Activated T-helper 2 cell treated with anti-CD3 and anti-CD28 coated beads, Interferon-gamma antibody, Interleukin-2, Interleukin-4, amounts not matched to agents 10 μg/mL and 5 μg/mL and 100 μg/mL, durations not matched to agents 14 hours and 24 hours and 36 hours (primary cell): Measurements from ENCODE around the gene SLC25A13. TPM values are rescaled to one million over a fixed set of nuclear protein-coding genes. Genes with fewer than 3 reads are reported as not detected.

Experiments used
- DNase-seq: peaks from one replicate; pipeline ENCODE4 v3.0.0; 2021; ENCODE audit warnings: low spot score
- H3K27ac Mint-ChIP-seq: one replicate; pipeline ENCODE4 v1.8.0; 2021; ENCODE audit warnings: mixed read lengths
- H3K27me3 Mint-ChIP-seq: one replicate; pipeline ENCODE4 v1.8.0; 2021; ENCODE audit warnings: low read depth, mixed read lengths
- H3K36me3 Mint-ChIP-seq: one replicate; pipeline ENCODE4 v1.8.0; 2021; ENCODE audit warnings: low read depth, mixed read lengths
- H3K4me1 Mint-ChIP-seq: one replicate; pipeline ENCODE4 v1.8.0; 2021; ENCODE audit warnings: low read depth, mixed read lengths
- H3K4me3 Mint-ChIP-seq: one replicate; pipeline ENCODE4 v1.8.0; 2021; ENCODE audit warnings: low read depth, mild to moderate bottlenecking, moderate library complexity, mixed read lengths
- H3K9me3 Mint-ChIP-seq: one replicate; pipeline ENCODE4 v1.8.0; 2021; ENCODE audit warnings: mixed read lengths
- intact Hi-C: fragments of 100-400 bp; cut with micrococcal nuclease; formaldehyde crosslinking; loops from one replicate; pipeline ENCODE4 v1.15.1; 2023
- total RNA-seq: library from RNA; stranded (reverse); gene quantifications from 2 replicates; pipeline ENCODE4 v1.2.3, GENCODE V29; 2022

Gene SLC25A13
- total RNA-seq, 1 donor from 2014 or later: 28.8 TPM

DNA sequence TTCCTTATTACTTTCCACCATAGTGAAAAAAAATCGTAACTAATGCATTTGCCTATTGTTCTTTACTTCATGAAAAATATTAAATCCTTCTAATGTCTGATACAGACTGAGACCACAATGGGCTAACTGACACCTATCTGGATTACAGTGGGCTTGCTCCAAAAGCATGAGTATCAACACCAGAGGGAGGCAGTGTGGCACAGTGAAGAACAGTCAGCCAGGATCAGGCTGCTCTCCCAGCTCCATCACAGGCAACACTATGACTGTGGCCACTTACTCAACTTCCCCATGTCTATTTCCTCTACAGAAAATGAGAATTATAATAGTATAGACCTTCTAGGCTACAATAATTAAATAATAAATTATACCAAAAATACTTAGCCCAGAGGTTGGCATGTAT, 97.2 kb downstream of the SLC25A13 start:
- no peaks in the 10 kb centered on the region for H3K27me3 Mint-ChIP-seq
- peaks cover 6% of the 10 kb centered on the region for H3K4me1 Mint-ChIP-seq
- no peak overlapping the region for H3K4me3 Mint-ChIP-seq
- H3K36me3 Mint-ChIP-seq: peaks cover 10% of the 10 kb centered on the region
- H3K27ac Mint-ChIP-seq: no peak overlapping the region
- no peak for DNase-seq
- peaks cover 4% of the 10 kb centered on the region for H3K9me3 Mint-ChIP-seq
- intact Hi-C loops: no loop called here

- no peaks in the 10 kb centered on the region for H3K27me3 Mint-ChIP-seq
- H3K36me3 Mint-ChIP-seq: peaks cover 4% of the 10 kb centered on the region
- no peak overlapping the region for H3K27ac Mint-ChIP-seq
- intact Hi-C loops: no loop called here
- DNase-seq: no peak
- H3K4me3 Mint-ChIP-seq: no peak overlapping the region
- no peaks in the 10 kb centered on the region for H3K9me3 Mint-ChIP-seq
- peaks cover 6% of the 10 kb centered on the region for H3K4me1 Mint-ChIP-seq
Observed at GRCh38 chr7:96224073-96224472, 97.8 kb downstream of the SLC25A13 start.

GRCh38 chr7:96221888-96222287, 100.0 kb downstream of the SLC25A13 start:
- intact Hi-C loops: no loop called here
- Mint-ChIP-seq H3K36me3 (no peaks in the 10 kb centered on the region), H3K9me3 (no peaks in the 10 kb centered on the region), H3K4me3 (no peak overlapping the region), H3K4me1 (peaks cover 6% of the 10 kb centered on the region), H3K27me3 (no peaks in the 10 kb centered on the region), H3K27ac (no peak overlapping the region)
- no peak for DNase-seq

DNA sequence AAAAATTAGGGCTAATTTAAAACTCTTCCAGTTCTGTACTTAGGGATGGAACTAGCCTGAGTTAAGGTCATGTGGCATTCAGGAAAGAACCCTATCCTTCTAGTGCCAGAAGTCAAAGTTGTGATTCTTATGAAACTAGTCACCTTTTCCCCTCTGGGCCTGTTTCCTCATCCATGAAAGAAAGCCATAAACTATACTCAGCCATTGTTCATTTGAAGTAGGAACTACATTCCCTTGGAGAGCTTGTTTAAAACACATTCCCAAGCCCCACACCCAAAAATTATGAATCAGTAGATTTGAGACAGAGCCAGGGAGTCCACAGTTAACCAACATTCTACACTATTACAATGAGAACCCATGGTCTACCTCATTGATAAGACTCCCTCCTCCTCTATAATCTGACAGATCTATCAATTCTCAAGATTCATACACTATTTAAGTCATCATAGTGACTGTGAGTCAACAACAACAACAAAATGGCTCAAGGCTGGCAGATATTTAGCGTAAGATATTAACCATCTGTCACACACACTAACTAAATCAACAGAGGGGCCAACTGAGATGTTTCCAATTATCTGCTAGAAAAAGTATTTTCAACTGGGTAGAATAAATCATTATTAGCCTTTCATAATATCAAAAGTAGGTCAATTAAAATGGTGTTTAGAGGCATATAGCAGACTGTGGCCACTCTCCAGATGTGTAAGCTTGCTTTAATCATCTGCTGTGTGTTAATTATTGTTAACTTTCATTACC, 102.3 kb downstream of the SLC25A13 start:
- Mint-ChIP-seq H3K36me3 (no peaks in the 10 kb centered on the region), H3K27ac (no peak overlapping the region), H3K4me3 (no peak overlapping the region), H3K27me3 (no peaks in the 10 kb centered on the region), H3K9me3 (peaks cover 6% of the 10 kb centered on the region), H3K4me1 (no peaks in the 10 kb centered on the region)
- intact Hi-C loops: no loop called here
- DNase-seq: no peak

DNA sequence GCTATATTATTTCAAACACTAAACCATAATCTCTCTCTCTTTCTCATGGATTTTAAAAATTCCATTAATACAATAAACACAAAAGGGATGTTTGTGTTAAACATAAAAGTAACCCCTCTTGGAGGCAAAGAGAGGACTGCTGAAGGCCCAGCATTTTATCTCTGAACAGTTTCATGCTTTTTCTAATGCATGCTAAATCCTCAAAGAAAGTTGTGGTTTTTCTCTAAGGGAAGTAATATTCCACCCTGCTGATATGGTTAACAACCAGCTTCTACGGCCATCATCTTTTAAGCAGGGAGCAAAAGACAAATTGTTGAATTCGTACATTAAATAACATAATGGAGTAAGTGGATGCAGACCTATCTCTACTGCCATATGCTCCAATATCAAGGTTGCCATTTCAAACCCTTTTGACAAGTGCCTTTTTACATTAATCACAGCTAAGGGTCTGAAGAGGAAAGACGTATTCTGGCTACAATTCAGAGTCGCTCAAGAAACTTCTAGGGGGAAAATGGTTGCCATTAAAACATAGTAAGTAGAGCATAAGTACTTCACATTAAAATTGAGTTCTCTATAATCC, 103.1 kb downstream of the SLC25A13 start:
- no peaks in the 10 kb centered on the region for H3K36me3 Mint-ChIP-seq
- H3K4me1 Mint-ChIP-seq: no peaks in the 10 kb centered on the region
- no peak overlapping the region for H3K27ac Mint-ChIP-seq
- H3K4me3 Mint-ChIP-seq: no peak overlapping the region
- DNase-seq: no peak
- intact Hi-C loops: no loop called here
- no peaks in the 10 kb centered on the region for H3K27me3 Mint-ChIP-seq
- peaks cover 6% of the 10 kb centered on the region for H3K9me3 Mint-ChIP-seq

- H3K9me3 Mint-ChIP-seq: peaks cover 6% of the 10 kb centered on the region
- DNase-seq: no peak
- intact Hi-C loops: no loop called here
- no peak overlapping the region for H3K4me3 Mint-ChIP-seq
- no peaks in the 10 kb centered on the region for H3K4me1 Mint-ChIP-seq
- H3K27ac Mint-ChIP-seq: no peak overlapping the region
- no peaks in the 10 kb centered on the region for H3K36me3 Mint-ChIP-seq
- no peaks in the 10 kb centered on the region for H3K27me3 Mint-ChIP-seq
Observed at GRCh38 chr7:96217147-96217546, 104.8 kb downstream of the SLC25A13 start.

GRCh38 chr7:96216373-96216772, 105.5 kb downstream of the SLC25A13 start:
- Mint-ChIP-seq H3K27ac (no peak overlapping the region), H3K36me3 (no peaks in the 10 kb centered on the region), H3K4me3 (no peak overlapping the region), H3K9me3 (peaks cover 6% of the 10 kb centered on the region), H3K4me1 (no peaks in the 10 kb centered on the region), H3K27me3 (no peaks in the 10 kb centered on the region)
- intact Hi-C loops: no loop called here
- DNase-seq: no peak

DNA sequence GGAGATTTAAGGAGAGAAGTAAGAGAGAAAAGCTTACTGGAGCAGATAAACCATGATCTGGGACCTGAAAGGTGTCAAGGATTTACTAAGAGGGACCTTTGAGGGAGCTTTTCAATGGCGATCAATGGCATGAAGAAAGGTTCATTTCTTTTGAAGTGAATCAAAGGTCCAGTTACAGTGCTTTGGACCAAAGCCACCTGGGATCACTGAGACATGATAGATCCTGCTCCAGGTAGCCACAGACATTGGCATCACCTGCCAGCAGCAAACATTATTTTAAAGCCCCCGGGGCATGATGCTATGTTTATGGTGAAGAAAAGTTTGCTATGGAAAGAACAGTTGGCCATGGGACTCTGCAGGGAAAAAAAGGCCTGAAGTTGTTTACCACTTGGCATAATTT, 109.4 kb downstream of the SLC25A13 start:
- intact Hi-C loops: no loop called here
- no peak overlapping the region for H3K27ac Mint-ChIP-seq
- H3K36me3 Mint-ChIP-seq: no peaks in the 10 kb centered on the region
- H3K4me1 Mint-ChIP-seq: no peaks in the 10 kb centered on the region
- no peak overlapping the region for H3K4me3 Mint-ChIP-seq
- no peaks in the 10 kb centered on the region for H3K27me3 Mint-ChIP-seq
- peaks cover 6% of the 10 kb centered on the region for H3K9me3 Mint-ChIP-seq
- no peak for DNase-seq

DNA sequence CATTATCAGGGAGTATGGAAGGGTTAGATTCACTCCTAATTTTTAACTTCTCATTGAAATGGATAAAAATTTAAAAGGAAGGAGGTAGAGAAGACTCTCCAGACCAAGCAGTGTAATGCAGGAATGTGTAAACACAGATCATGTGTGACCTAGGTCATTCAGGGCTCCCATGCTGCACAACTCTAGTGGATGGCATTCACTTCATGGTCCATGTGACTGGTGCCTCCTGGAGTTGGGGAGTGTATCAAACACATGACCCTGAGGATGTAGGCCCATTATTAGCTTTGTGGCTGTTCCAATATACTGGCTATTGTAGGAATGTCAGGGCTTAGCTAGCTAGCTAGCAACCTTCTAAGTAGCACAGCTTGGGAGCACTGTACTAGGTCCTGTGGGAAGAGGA, 109.9 kb downstream of the SLC25A13 start:
- DNase-seq: no peak
- Mint-ChIP-seq H3K9me3 (peaks cover 6% of the 10 kb centered on the region), H3K27ac (no peak overlapping the region), H3K4me3 (no peak overlapping the region), H3K36me3 (no peaks in the 10 kb centered on the region), H3K4me1 (no peaks in the 10 kb centered on the region), H3K27me3 (no peaks in the 10 kb centered on the region)
- intact Hi-C loops: no loop called here

DNA sequence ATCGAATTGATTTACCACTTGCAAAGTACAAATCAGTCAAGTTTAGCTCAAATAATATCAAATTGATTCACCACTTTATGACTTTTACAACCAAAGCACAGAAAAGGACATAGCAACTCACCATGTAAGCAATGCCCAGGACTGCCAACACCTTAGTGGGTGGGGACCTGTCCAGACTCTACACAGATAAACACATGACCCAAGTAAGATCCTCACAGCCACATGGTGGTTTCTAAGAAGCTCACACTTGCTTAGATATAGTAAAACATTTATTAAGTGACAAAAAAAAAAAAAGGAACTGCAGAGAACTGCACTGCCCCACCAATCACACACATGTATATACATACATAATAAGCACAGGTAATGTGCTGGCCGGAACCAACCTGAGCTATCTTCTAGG, 116.2 kb downstream of the SLC25A13 start:
- Mint-ChIP-seq H3K4me3 (no peak overlapping the region), H3K27me3 (no peaks in the 10 kb centered on the region), H3K9me3 (no peaks in the 10 kb centered on the region), H3K4me1 (no peaks in the 10 kb centered on the region), H3K27ac (no peak overlapping the region), H3K36me3 (peaks cover 8% of the 10 kb centered on the region)
- intact Hi-C loops: no loop called here
- DNase-seq: no peak

- no peak overlapping the region for H3K27ac Mint-ChIP-seq
- intact Hi-C loops: no loop called here
Observed at GRCh38 chr7:96204601-96205000, 117.3 kb downstream of the SLC25A13 start.

GRCh38 chr7:96203786-96204185, 118.1 kb downstream of the SLC25A13 start:
- Mint-ChIP-seq H3K27me3 (no peaks in the 10 kb centered on the region), H3K4me1 (no peaks in the 10 kb centered on the region), H3K27ac (no peak overlapping the region), H3K4me3 (no peak overlapping the region), H3K36me3 (peaks cover 8% of the 10 kb centered on the region), H3K9me3 (no peaks in the 10 kb centered on the region)
- no peak for DNase-seq
- intact Hi-C loops: no loop called here

More at GRCh38 chr7:96204601-96205000, 117.3 kb downstream of the SLC25A13 start:
- Mint-ChIP-seq H3K27me3 (no peaks in the 10 kb centered on the region), H3K4me1 (no peaks in the 10 kb centered on the region), H3K4me3 (no peak overlapping the region), H3K36me3 (peaks cover 8% of the 10 kb centered on the region), H3K9me3 (no peaks in the 10 kb centered on the region)
- no peak for DNase-seq

- intact Hi-C loops: no loop called here
- Mint-ChIP-seq H3K9me3 (no peaks in the 10 kb centered on the region), H3K36me3 (peaks cover 8% of the 10 kb centered on the region), H3K4me3 (no peak overlapping the region), H3K4me1 (no peaks in the 10 kb centered on the region), H3K27me3 (no peaks in the 10 kb centered on the region), H3K27ac (no peak overlapping the region)
- DNase-seq: no peak
Observed at GRCh38 chr7:96202102-96202501, 119.8 kb downstream of the SLC25A13 start.
